Hepatic stellate cell (primary cell): Measurements from ENCODE around the gene SLC35F1.

Experiments
- DNase-seq: peaks from one replicate; pipeline ENCODE4 v3.0.0; 2011; ENCODE audit warnings: low spot score

The SLC35F1 gene

GRCh38 chr6:118198746-118199145, 291.7 kb downstream of the SLC35F1 start:
- no peak for DNase-seq

- no peak for DNase-seq
These were observed 293.1 kb downstream of the SLC35F1 start for GRCh38 chr6:118200160-118200559.

- no peak for DNase-seq
These were observed 295.5 kb downstream of the SLC35F1 start for GRCh38 chr6:118202517-118202916.

GRCh38 chr6:118203545-118203944, 296.5 kb downstream of the SLC35F1 start:
- no peak for DNase-seq

- DNase-seq, result no peak
These were observed 299.2 kb downstream of the SLC35F1 start for GRCh38 chr6:118206221-118206620.

- no peak for DNase-seq
These were observed 300.9 kb downstream of the SLC35F1 start for GRCh38 chr6:118207947-118208346.

GRCh38 chr6:118212451-118213173, 305.5 kb downstream of the SLC35F1 start:
- DNase-seq, result no peak

GRCh38 chr6:118215269-118215668, 308.2 kb downstream of the SLC35F1 start:
- DNase-seq, result no peak

GRCh38 chr6:118216751-118217150, 309.7 kb downstream of the SLC35F1 start:
- DNase-seq, result no peak

- no peak for DNase-seq
These were observed 311.1 kb downstream of the SLC35F1 start for GRCh38 chr6:118218156-118218555.

GRCh38 chr6:118220429-118221128, 313.5 kb downstream of the SLC35F1 start:
- DNase-seq, result no peak

GRCh38 chr6:118223316-118223715, 316.3 kb downstream of the SLC35F1 start:
- no peak for DNase-seq

- no peak for DNase-seq
These were observed 321.8 kb downstream of the SLC35F1 start for GRCh38 chr6:118228886-118229285.

- no peak for DNase-seq
These were observed 333.9 kb downstream of the SLC35F1 start for GRCh38 chr6:118240878-118241528.

GRCh38 chr6:118246406-118246805, 339.3 kb downstream of the SLC35F1 start:
- no peak for DNase-seq

GRCh38 chr6:118248171-118248570, 341.1 kb downstream of the SLC35F1 start:
- no peak for DNase-seq

GRCh38 chr6:118249680-118250079, 342.6 kb downstream of the SLC35F1 start:
- no peak for DNase-seq

- DNase-seq, result no peak
These were observed 345.4 kb downstream of the SLC35F1 start for GRCh38 chr6:118252474-118252873.

GRCh38 chr6:118253741-118254140, 346.7 kb downstream of the SLC35F1 start:
- DNase-seq, result no peak

GRCh38 chr6:118260833-118261232, 353.8 kb downstream of the SLC35F1 start:
- no peak for DNase-seq

GRCh38 chr6:118263921-118264486, 356.9 kb downstream of the SLC35F1 start:
- no peak for DNase-seq

- DNase-seq, result no peak
These were observed 362.6 kb downstream of the SLC35F1 start for GRCh38 chr6:118269659-118270058.

GRCh38 chr6:118277631-118278030, 370.6 kb downstream of the SLC35F1 start:
- DNase-seq, result no peak
